Renal pelvis (tissue), 4 donors: ENCODE data around the gene GLRA3. TPM values are rescaled to one million over a fixed set of nuclear protein-coding genes. Genes with fewer than 3 reads are reported as not detected.

Experiments
- DNase-seq: peaks from one replicate; pipeline ENCODE4 v3.0.0-alpha.2; 2013
- polyA plus RNA-seq, 3 donors: library from polyadenylated mRNA; unstranded; fragments of 120-200 nt; gene quantifications; one replicate each; pipeline ENCODE4 v1.2.1, GENCODE V29; 2013; ENCODE audit not compliant: insufficient read length in 3 of 3

Gene GLRA3
- polyA plus RNA-seq, 3 donors: 0.03 to 0.09 (median 0.05) TPM

GRCh38 chr4:174595141-174595929 is 233.7 kb downstream of the GLRA3 start:
- no peak for DNase-seq

GRCh38 chr4:174593701-174594100 is 235.3 kb downstream of the GLRA3 start:
- DNase-seq: no peak

- no peak for DNase-seq
These were observed 236.1 kb downstream of the GLRA3 start for GRCh38 chr4:174592985-174593335.

- no peak for DNase-seq
These were observed 236.6 kb downstream of the GLRA3 start for GRCh38 chr4:174592256-174592984.

- DNase-seq: no peak
These were observed 237.6 kb downstream of the GLRA3 start for GRCh38 chr4:174591243-174592021.

- no peak for DNase-seq
These were observed 238.7 kb downstream of the GLRA3 start for GRCh38 chr4:174590336-174590735.

Other genes with a start within 250 kb of the GLRA3 start
- under 1 TPM in 1 of 3 donors, not detected in 2; 0.09 TPM for gene ADAM29, start 89.1 kb upstream of the GLRA3 start, polyA plus RNA-seq